Measurements from ENCODE around the gene VPS33B. TPM values are rescaled to one million over a fixed set of nuclear protein-coding genes. Genes with fewer than 3 reads are reported as not detected.
A peak's percentile ranks its signal among the peaks of the same experiment; 100 is the strongest.

The VPS33B gene
- total and polyA plus RNA-seq, 4 donors, result 1.3 to 8.9 (median 4.5) TPM

GRCh38 chr15:91055548-91056331 is 33.3 kb upstream of the VPS33B start:
- Histone ChIP-seq H3K9me3 (ENCODE audit: control insufficient read depth in 4 of 4, low read length in 3 of 4) (no peaks in the 10 kb centered on the region), H3K4me3 (ENCODE audit: low read depth in 1 of 3, low read length in 3 of 3) (no peak overlapping the region), H3K4me1 (ENCODE audit: control insufficient read depth in 4 of 4, insufficient read depth in 4 of 4, low read length in 3 of 4) (no peaks in the 10 kb centered on the region), H3K9ac (ENCODE audit: low read depth in 1 of 2, low read length in 2 of 2) (no peak overlapping the region), H3K27ac (ENCODE audit: low read depth in 1 of 2, low read length in 2 of 2) (no peak overlapping the region), H3K36me3 (ENCODE audit: control insufficient read depth in 4 of 4, insufficient read depth in 3 of 4, low read depth in 1 of 4, low read length in 3 of 4) (no peaks in the 10 kb centered on the region), H3K27me3 (ENCODE audit: control insufficient read depth in 4 of 4, insufficient read depth in 4 of 4, low read length in 3 of 4) (peaks cover 0 to 9% (median 3%) of the 10 kb centered on the region in 4 donors)
- WGBS, result 26% methylated on average over 11 of the region's 11 CpGs
- peak; percentile 44 for DNase-seq (ENCODE audit: low spot score)
- TF ChIP-seq RXRA (IDR thresholded peaks at IDR 0.05) (no peak), ZBTB33 (IDR thresholded peaks at IDR 0.05) (no peak), FOXA1 (IDR thresholded peaks at IDR 0.05) (no peak), RAD21 (IDR thresholded peaks at IDR 0.05) (peak; percentile 96 to 98), TAF1 (conservative IDR thresholded peaks at IDR 0.05) (no peak), SP1 (IDR thresholded peaks at IDR 0.05) (no peak), YY1 (IDR thresholded peaks at IDR 0.05) (no peak), HNF4A (conservative IDR thresholded peaks at IDR 0.05) (no peak), FOXA2 (IDR thresholded peaks at IDR 0.05) (no peak), NR2F2 (IDR thresholded peaks at IDR 0.05) (no peak), GABPA (IDR thresholded peaks at IDR 0.05 in 1 of 2, conservative IDR thresholded peaks at IDR 0.05 in 1 of 2) (no peak), HNF4G (IDR thresholded peaks at IDR 0.05) (no peak), JUND (IDR thresholded peaks at IDR 0.05) (no peak), CTCF (IDR thresholded peaks at IDR 0.05; ENCODE audit: low read depth, low read length, missing input control) (peak; percentile 76), ATF3 (IDR thresholded peaks at IDR 0.05) (no peak)

GRCh38 chr15:91054816-91055215 is 32.4 kb upstream of the VPS33B start:
- Histone ChIP-seq H3K36me3 (ENCODE audit: control insufficient read depth in 4 of 4, insufficient read depth in 3 of 4, low read depth in 1 of 4, low read length in 3 of 4) (no peaks in the 10 kb centered on the region), H3K27ac (ENCODE audit: low read depth in 1 of 2, low read length in 2 of 2) (no peak overlapping the region), H3K9me3 (ENCODE audit: control insufficient read depth in 4 of 4, low read length in 3 of 4) (no peaks in the 10 kb centered on the region), H3K27me3 (ENCODE audit: control insufficient read depth in 4 of 4, insufficient read depth in 4 of 4, low read length in 3 of 4) (peaks cover 0 to 9% (median 3%) of the 10 kb centered on the region in 4 donors), H3K9ac (ENCODE audit: low read depth in 1 of 2, low read length in 2 of 2) (no peak overlapping the region), H3K4me3 (ENCODE audit: low read depth in 1 of 3, low read length in 3 of 3) (no peak overlapping the region), H3K4me1 (ENCODE audit: control insufficient read depth in 4 of 4, insufficient read depth in 4 of 4, low read length in 3 of 4) (no peaks in the 10 kb centered on the region)
- 41% methylated on average over 2 of the region's 2 CpGs for whole genome bisulfite sequencing
- DNase-seq (ENCODE audit: low spot score), result no peak
- no peak for TF ChIP-seq ATF3 (IDR thresholded peaks at IDR 0.05)
- TF ChIP-seq HNF4G (IDR thresholded peaks at IDR 0.05), result no peak
- no peak for TF ChIP-seq MAX (IDR thresholded peaks at IDR 0.05)
